Glutamatergic neuron (in vitro differentiated cells): Measurements from ENCODE around the gene AADAT. TPM values are rescaled to one million over a fixed set of nuclear protein-coding genes. Genes with fewer than 3 reads are reported as not detected.

Experiments used
- DNase-seq: peaks from one replicate; pipeline ENCODE4 v3.0.0; 2022
- H3K27ac Mint-ChIP-seq: one replicate; pipeline ENCODE4 v1.8.0; 2020; ENCODE audit warnings: mild to moderate bottlenecking, mixed read lengths, inconsistent platforms; ENCODE audit not compliant: unreplicated experiment
- H3K27me3 Mint-ChIP-seq: one replicate; pipeline ENCODE4 v1.8.0; 2020; ENCODE audit warnings: mild to moderate bottlenecking, moderate library complexity, mixed read lengths, inconsistent platforms; ENCODE audit not compliant: unreplicated experiment
- H3K36me3 Mint-ChIP-seq: one replicate; pipeline ENCODE4 v1.8.0; 2020; ENCODE audit warnings: mild to moderate bottlenecking, mixed read lengths, inconsistent platforms; ENCODE audit not compliant: unreplicated experiment
- H3K4me1 Mint-ChIP-seq: one replicate; pipeline ENCODE4 v1.8.0; 2020; ENCODE audit warnings: mild to moderate bottlenecking, low read depth, mixed read lengths, inconsistent platforms; ENCODE audit not compliant: unreplicated experiment
- H3K4me3 Mint-ChIP-seq: one replicate; pipeline ENCODE4 v1.8.0; 2020; ENCODE audit warnings: mild to moderate bottlenecking, mixed read lengths, inconsistent platforms; ENCODE audit not compliant: unreplicated experiment
- H3K9me3 Mint-ChIP-seq: one replicate; pipeline ENCODE4 v1.8.0; 2020; ENCODE audit warnings: mild to moderate bottlenecking, moderate library complexity, mixed read lengths, inconsistent platforms; ENCODE audit not compliant: unreplicated experiment
- CTCF ChIP-seq: fragments of 200-600 bp; sonication (generic); IDR thresholded peaks from one replicate; pipeline ENCODE4 v1.5.0; 2021; ENCODE audit not compliant: partially characterized antibody, unreplicated experiment
- long read RNA-seq: library from polyadenylated mRNA; unstranded; transcript quantifications from one replicate; pipeline ENCODE4 v2.0.0, GENCODE V29; 2020; ENCODE audit not compliant: unreplicated experiment
- total RNA-seq: library from RNA; stranded (reverse); fragmentation: NEBNext Ultra II Directional; extraction: Animal tissue kit (Norgen Biotek cat#: 25700); gene quantifications from one replicate; pipeline ENCODE4 v1.2.1, GENCODE V29; 2021; ENCODE audit not compliant: unreplicated experiment

The AADAT gene
- 28.4 TPM for total RNA-seq
- long read RNA-seq, partial matches to known transcripts, result 1 of 6 reads
- long read RNA-seq, other reads (novel, unspliced or antisense), result 2 of 6 reads

- peaks cover 9% of the 10 kb centered on the region for H3K9me3 Mint-ChIP-seq
- peaks cover 4% of the 10 kb centered on the region for H3K27me3 Mint-ChIP-seq
- TF ChIP-seq CTCF, result peak; percentile 77
- peak within 1 kb of the TSS; percentile 93 for H3K4me3 Mint-ChIP-seq
- DNase-seq, result peak; percentile 94
- peaks cover 12% of the 10 kb centered on the region for H3K4me1 Mint-ChIP-seq
- H3K27ac Mint-ChIP-seq, result peak within 1 kb of the TSS; percentile 89
- no peaks in the 10 kb centered on the region for H3K36me3 Mint-ChIP-seq
Observed at GRCh38 chr4:170089668-170090351, at the start of gene AADAT. Gene AADAT, minus strand, starts transcription at chr4:170089956. Its CDS starts 266 bp downstream, at chr4:170089690.

GRCh38 chr4:170138580-170139194, 48.9 kb upstream of the AADAT start:
- Mint-ChIP-seq H3K4me3 (no peak overlapping the region), H3K36me3 (peaks cover 4% of the 10 kb centered on the region), H3K4me1 (peaks cover 4% of the 10 kb centered on the region), H3K27ac (no peak overlapping the region), H3K27me3 (peaks cover 3% of the 10 kb centered on the region), H3K9me3 (peaks cover 11% of the 10 kb centered on the region)
- peak; percentile 86 for DNase-seq
- peak; percentile 80 for TF ChIP-seq CTCF

- TF ChIP-seq CTCF, result no peak
- Mint-ChIP-seq H3K36me3 (peaks cover 8% of the 10 kb centered on the region), H3K27me3 (peaks cover 3% of the 10 kb centered on the region), H3K27ac (no peak overlapping the region), H3K4me3 (no peak overlapping the region), H3K9me3 (peaks cover 16% of the 10 kb centered on the region), H3K4me1 (peaks cover 1% of the 10 kb centered on the region)
- no peak for DNase-seq
Observed at GRCh38 chr4:170137927-170138326, 48.2 kb upstream of the AADAT start.

- no peak overlapping the region for H3K4me3 Mint-ChIP-seq
- peaks cover 3% of the 10 kb centered on the region for H3K27me3 Mint-ChIP-seq
- peaks cover 1% of the 10 kb centered on the region for H3K4me1 Mint-ChIP-seq
- peaks cover 8% of the 10 kb centered on the region for H3K36me3 Mint-ChIP-seq
- TF ChIP-seq CTCF, result no peak
- H3K27ac Mint-ChIP-seq, result no peak overlapping the region
- H3K9me3 Mint-ChIP-seq, result peaks cover 19% of the 10 kb centered on the region
- no peak for DNase-seq
Observed at GRCh38 chr4:170137466-170137865, 47.7 kb upstream of the AADAT start.

GRCh38 chr4:170134821-170135220, 45.1 kb upstream of the AADAT start:
- peaks cover 8% of the 10 kb centered on the region for H3K36me3 Mint-ChIP-seq
- no peak overlapping the region for H3K4me3 Mint-ChIP-seq
- H3K27ac Mint-ChIP-seq, result no peak overlapping the region
- TF ChIP-seq CTCF, result no peak
- peaks cover 21% of the 10 kb centered on the region for H3K9me3 Mint-ChIP-seq
- DNase-seq, result no peak
- peaks cover 3% of the 10 kb centered on the region for H3K27me3 Mint-ChIP-seq
- no peaks in the 10 kb centered on the region for H3K4me1 Mint-ChIP-seq
